HG03520 (cell line): ENCODE results near the gene TKT.
"Not testable (repeated sequence)": the region's sequence is repeated elsewhere in the genome, so short reads cannot be mapped to it uniquely, and the experiment has no call there.

Experiments
- ATAC-seq: cut with Tn5 transposase; IDR thresholded peaks from one replicate; pipeline ENCODE4 v1.9.1; 2021; ENCODE audit warnings: mild to moderate bottlenecking, moderate library complexity; ENCODE audit not compliant: unreplicated experiment

TKT gene

DNA sequence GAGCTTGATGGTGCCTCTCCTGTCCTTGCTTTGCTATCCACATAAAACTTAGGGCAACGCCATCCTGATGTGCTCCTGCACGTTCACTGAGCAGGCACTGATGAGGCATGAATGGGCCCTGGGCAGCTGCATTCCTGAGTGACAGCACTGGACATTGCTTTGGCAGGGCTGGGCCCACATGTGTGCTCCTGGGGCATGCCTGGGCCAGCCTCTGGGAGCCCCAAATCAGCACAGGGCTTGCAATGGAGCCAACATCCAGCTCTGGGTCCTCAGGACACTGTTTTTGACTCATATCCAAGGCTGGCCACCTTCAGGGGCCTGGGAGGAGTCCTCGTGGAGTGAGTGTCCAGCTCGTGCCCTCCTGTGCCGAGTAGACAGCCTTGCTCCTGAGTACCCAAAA lies 5.9 kb upstream of the TKT start:
- no peak for ATAC-seq

DNA sequence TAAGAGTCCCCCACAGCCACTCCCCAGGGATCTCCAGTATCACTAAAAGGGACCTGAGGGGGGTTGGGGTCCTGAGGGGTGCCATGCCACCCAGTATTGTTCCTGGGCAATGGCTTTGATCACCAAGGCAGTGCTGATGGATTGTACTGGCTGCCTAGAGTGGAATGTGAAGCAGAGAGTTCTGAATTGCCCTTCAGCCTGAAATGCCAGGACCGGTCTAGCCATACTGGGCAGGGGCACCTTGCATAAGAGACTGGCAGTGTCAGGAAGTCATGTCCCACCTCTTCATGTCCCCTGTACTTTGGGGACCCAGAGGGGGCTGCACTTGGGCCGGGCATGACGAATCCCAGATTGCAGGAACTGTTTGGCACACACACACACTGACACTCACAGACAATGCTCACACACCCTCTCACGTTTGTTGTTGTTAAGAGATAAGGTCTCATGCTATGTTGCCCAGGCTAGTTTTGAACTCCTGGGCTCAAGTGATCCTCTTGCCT lies 4.5 kb upstream of the TKT start:
- ATAC-seq, result no peak

- ATAC-seq, result no peak
These were observed 3.8 kb upstream of the TKT start for GRCh38 chr3:53259427-53260259.

GRCh38 chr3:53258600-53259426 lies 3.0 kb upstream of the TKT start:
- ATAC-seq, result no peak

- ATAC-seq, result no peak
These were observed 1.6 kb upstream of the TKT start for GRCh38 chr3:53257465-53257864.

- ATAC-seq, result no peak
These were observed 858 bp upstream of the TKT start for GRCh38 chr3:53256704-53257055.

- ATAC-seq, result peak; percentile 25
These were observed 423 bp downstream of the TKT start for GRCh38 chr3:53255423-53255774.

DNA sequence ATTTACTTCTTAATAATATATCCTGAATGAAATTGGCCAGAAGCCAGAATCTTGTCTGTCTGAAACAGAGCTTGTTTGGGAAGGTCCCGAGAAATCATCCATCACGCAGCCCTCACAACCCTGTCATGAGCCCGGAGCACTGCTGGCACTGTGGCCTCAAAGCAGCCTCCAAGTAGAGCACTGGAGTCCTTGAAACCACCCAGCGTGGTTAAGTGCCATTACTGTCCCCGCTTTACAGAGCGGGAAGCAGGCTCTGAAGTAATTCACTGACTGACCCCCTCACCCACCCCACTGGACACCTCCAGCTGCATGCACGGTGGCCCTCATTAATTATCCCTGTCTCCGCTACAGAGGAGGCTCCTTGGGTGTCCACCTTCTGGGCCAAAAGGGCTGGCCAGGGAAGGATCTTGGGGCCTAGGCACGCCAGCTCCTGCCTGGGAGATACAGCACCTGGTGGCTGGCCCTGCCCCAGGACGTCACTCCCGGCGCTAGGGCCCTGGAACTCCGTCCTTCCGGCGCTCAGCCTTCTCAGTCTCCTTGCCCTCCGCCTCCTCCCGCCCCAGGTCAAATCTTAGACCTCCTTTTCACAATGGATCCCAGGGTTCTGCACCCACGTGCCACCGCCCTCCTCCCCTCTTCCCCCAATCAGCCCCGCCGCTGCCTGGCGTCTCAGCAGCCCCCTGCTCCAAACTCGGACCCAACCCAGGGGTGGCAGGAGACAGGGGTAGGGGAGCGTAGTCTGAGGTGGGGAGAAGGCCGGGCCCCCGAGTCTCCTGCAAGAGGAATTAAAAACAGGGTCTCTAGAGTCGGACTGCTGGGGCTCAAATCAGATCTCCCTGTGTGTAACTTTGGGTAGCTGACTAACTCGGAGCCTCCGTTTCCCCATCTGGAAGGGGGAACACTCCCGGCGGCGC lies 1.1 kb downstream of the TKT start:
- peak; percentile 29 for ATAC-seq

DNA sequence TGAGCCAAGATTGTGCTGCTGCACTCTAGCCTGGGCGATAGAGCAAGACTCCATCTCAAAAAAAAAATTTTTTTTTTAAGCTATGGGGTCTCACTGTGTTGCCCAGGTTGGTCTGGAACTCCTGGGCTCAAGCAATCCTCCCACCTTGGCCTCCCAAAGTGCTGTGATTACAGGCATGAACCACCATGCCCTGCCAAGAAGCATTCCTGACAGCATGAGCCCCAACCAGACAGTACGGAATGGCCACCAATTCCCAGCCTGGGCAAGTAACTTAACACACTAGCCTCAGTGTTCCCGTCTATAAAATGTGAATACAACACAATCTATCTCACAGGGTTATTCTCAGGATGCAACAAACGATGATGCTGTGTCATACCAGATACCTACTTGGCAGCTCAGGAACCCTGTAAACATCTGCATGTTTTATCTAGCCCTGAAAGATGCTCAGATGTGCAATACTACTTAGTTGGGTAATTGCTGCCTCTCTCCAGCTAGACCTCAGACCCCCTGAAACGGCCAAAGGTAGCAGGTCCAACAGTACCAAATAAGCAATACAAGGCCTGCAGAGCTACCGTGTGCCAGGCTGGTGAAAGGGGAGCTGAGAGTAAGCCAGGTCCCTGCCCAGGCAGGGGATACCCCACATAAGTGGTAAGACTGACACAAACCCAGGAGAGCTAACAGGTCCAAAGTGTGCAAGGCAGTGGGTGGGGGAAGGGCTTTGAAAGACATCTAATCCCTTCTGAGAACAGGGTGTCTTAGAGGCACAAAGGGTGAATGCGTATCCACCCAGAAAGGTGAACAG lies 1.9 kb downstream of the TKT start:
- ATAC-seq, result no peak

- ATAC-seq, result not testable (repeated sequence)
These were observed 2.9 kb downstream of the TKT start for GRCh38 chr3:53252947-53253322.

DNA sequence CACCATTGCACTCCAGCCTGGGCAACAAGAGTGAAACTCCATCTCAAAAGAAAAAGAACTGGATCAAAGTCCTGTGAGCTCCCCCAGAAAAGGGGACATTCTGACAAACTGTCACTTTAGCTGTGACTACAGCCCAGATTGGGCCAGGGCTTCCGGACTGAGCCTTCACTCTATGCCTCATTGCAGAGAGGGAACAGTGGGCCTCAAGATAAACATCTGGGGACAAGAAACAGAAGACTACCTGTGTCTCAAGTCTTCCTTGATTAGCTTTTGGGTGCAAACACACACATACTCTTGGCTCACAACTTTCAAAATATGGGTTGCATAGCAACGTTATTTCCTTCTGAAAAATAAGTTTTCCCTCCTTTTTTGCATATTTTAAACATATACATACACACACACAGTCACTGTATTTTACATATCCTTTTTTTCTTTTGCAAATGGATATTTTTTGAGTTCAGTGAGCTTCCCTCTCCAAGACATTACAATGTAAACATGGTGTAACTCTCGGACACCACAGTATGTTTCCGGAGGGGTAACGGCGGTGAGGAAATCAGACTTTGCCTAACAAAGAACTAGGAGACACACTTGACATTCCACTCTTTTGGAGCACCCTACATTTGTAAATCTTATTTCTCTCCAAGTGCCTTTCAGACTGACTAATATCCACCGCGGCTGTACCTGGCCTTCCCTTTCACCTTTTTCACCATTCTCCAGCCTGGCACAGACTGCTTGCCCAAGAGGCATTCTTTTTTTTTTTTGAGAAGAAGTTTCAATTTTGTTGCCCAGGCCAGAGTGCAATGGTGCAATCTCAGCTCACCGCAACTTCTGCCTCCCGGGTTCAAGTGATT lies 3.5 kb downstream of the TKT start:
- no peak for ATAC-seq

GRCh38 chr3:53250881-53251605 lies 4.8 kb downstream of the TKT start:
- no peak for ATAC-seq

DNA sequence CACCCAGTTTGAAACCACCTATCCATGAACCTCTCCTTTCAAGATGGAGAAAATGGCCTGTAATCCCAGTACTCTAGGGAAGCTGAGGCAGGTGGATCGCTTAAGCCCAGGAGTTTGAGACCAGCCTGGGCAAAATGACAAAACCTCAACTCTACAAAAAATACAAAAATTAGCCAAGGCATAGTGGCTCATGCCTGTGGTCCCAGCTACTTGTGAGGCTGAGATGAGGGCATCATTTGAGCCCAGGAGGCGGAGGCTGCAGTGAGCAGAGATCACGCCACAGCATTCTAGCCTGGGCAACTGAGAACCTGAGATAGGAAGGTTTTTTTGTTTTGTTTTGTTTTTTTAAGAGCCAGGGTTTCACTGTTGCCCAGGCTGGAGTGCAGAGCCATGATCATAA lies 5.4 kb downstream of the TKT start:
- ATAC-seq, result no peak

DNA sequence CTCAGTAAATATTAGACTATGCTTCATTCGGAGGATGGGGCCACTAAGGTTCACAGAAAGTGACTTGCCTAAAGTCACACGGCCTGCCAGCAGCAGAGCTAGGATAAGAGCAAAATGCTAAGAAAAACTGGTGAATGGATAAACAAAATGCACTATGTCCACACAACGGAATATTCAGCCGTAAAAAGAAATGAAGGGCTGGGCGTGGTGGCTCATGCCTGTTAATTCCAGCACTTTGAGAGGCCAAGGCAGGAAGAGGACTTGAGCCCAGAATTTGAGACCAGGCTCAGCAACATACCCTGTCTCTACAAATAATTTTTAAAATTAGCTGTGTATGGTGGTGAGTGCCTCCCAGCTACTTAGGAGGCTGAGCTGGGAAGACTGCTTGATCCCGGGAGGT lies 7.7 kb downstream of the TKT start:
- no peak for ATAC-seq

DNA sequence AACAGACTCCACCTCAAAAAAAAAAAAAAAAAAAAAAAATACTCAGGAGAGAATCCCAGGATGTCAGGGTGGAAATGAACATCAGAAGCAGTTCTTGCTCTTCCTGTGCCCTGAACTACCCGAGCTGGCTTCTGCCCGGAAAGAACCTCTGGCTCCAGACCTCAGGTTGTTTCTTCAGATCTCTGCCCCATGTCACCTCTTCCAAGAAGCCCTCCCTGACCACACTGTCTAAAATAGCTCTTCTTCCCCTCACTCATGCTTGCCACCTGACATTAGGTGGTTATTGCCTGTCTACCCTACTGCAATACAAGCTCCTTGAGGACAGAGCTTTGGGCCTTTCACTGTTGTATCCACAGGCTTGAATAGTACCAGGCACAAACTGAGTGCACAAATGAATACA lies 8.2 kb downstream of the TKT start:
- no peak for ATAC-seq

- ATAC-seq, result no peak
These were observed 11.6 kb downstream of the TKT start for GRCh38 chr3:53244271-53244670.

- no peak for ATAC-seq
These were observed 12.0 kb downstream of the TKT start for GRCh38 chr3:53243785-53244184.

GRCh38 chr3:53243165-53243564 lies 12.7 kb downstream of the TKT start:
- ATAC-seq, result no peak

- no peak for ATAC-seq
These were observed 13.2 kb downstream of the TKT start for GRCh38 chr3:53242642-53243041.
